Activated effector memory CD4-positive, alpha-beta T cell treated with Interleukin-2 at 50 U/mL for 16 hours (primary cell): ENCODE measurements around the gene MPG.

Source experiments
- DNase-seq: peaks from one replicate; pipeline ENCODE4 v3.0.0-alpha.2; 2020

MPG gene

DNA sequence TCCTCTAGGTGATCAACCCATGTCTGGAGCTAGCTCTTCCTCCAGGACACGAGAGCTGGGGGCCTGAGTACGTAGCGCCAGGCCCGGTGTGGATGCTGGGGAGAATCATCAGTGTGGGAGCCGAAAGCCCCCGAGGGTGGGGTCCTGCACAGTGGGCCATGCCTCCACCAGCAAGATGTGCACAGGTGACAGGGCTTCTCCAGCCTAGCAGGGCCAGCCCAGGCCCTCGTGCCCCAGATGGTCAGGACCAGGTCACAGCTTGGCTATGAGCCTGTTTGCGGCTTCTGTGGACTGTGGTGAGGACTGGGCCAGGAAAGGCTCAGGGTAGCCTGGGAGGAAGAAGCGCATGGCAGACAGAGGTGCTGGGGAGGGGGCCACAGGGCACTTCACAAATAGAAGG, 7.8 kb downstream of the MPG start:
- DNase-seq: no peak

DNA sequence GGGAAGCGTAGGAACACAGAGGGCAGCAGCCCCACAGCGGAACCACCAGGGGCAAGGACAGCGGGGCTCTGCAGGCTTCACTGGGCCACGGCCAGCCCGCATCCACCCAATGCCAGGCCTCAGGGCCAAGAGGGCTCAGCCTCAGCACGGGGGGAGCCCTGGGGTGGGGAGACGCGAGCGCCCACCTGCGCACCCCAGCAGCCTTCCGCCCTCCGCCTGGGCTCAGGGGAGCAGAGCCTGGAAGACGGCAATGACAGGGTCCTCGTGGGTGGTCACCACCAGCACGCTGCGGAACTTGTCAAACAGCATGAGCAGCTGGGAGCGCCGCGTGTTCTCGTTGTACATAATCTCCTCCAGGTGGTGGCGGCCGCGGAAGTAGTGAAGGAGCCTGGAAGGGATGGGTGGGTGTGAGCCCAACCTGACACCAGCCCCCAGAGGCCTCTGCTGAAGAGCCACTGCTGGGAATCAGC, 8.5 kb downstream of the MPG start:
- DNase-seq: no peak

DNA sequence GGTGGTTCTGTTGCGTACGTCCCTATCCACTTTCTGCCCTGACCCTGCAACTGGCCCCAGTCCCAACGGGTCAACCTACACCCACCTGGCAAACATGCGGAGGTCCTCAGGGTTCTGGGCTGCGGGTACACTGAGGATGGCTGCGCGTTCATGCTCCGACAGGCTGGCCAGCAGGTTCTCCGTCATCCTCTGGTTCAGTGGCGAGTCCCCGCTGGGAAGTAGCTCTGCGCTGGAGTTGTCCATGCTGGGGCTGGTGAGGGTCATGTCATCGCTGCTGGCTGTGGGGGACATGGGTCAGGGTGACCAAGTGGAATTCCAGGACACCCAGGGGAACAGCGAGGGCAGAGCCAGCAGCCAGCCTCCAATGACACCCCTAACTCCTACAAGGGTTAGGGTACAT, 10.6 kb downstream of the MPG start:
- DNase-seq: no peak

DNA sequence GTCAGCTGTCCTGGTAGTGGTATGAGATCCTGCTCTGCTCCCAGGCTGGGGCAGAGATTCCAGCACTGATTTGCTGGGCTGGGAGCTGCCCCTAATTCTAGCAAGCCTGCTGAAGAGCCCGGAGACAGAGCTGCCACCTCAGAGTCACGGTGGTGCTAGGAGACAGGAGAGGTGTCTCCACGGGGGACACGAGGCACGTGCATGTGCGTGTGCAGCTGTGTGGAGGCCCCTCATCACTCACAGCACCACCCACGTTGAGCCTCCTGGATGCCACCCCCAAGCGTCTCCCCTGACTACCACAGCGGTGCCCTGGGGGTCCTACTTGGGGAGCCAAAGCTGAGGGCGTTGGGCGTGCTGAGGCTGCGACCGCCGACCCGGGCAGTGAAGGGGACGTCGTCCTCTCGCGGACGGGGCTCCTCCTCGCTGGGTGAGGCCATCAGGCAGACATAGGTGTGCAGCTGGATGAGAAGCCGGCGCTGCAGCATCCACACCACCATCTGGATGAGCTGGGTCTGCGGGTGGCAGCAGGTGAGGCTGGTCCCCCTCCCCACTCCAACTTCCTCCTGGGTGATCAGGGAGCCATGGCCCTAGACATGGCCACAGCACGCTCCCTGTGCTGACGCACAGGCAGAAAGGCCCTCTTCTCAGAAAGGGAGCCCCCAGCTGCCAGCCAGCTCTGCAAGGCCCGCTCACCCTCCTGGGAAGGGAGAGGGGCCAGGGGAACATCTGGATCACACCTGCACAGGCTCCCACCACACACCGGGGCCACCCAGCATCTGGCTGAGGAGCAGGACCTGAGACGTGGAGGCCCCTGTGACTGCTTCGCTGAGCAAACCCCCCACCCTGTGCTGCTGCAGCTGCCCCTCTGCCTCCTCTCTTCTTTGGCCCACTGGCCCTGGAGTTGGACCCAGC, 11.6 kb downstream of the MPG start:
- no peak for DNase-seq

DNA sequence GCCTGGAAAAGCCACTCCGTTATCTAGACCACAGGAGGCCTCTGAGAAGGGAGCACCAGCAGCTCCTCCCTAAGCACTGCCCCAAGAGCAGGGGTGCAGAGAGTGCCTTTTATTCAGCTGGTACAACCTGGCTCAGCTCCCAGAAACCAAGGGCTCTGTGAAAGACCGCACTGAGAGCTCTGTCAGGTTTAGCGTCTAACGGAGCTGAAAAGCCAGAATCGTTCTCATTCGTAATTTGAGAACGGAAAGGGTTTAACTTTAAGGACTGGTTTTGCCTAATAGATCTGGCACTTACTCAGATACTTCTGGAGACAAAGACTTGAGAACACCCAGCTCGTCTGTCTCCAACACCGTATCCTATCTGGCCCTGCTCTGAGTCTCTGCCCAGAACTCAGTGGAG, 13.5 kb downstream of the MPG start:
- no peak for DNase-seq

DNA sequence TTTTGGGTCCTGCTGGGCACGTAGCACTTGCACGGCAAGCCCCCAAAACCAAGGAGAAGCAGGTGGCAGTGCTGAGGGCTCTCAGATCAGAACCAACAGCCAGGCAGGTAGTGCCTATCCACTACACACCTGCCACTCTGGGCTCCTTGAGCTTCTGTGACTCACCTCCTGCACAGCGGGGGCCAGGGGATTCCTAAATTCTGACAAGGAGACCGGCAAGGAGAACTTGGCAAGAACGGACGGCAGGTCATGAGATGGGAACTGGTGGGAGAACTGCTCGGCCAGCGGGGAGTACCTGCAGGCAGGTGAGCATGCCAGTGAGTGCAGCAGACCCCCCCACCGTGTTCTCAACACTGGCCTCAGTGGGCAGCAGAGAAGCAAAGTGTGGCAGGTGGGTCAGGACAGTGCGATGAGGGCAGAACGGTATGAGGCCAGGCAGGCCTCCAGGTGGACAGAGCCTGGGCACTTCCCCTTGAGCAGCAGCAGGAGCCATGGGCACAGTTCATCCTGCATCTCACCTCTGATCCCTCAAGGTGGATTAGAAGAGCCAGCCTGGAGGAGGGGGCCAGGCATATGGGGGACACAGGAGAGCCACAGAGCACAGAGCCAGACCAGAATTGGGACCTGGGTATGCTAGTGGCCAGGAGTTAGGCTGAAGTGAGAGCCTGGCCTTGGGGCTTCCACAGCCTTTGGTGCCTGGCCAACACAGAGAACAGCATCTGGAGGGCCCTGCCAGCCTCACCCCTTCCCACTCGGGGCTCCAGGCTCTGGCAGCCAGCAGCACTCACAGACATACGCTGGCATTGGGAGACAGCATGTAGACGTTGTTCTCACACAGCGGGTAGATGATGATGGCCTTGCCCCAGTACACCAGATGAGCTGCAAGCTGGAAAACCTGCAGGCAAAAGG, 14.7 kb downstream of the MPG start:
- DNase-seq: no peak

DNA sequence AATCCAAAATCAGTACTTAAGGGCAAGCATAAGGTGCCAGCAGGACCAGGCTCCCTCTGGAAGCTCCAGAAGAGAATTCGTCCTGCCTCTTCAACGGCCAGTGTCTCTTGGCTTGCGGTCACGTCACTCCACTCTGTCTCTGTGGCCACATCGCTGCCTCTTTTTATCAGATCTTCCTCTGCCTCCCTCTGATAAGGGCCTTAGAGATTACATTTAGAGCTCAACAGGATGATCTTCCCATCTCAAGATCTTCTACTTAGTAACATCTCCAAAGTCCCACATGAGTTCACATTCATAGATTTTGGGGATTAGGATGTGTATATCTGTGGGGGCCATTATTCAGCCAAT, 16.9 kb downstream of the MPG start:
- no peak for DNase-seq

DNA sequence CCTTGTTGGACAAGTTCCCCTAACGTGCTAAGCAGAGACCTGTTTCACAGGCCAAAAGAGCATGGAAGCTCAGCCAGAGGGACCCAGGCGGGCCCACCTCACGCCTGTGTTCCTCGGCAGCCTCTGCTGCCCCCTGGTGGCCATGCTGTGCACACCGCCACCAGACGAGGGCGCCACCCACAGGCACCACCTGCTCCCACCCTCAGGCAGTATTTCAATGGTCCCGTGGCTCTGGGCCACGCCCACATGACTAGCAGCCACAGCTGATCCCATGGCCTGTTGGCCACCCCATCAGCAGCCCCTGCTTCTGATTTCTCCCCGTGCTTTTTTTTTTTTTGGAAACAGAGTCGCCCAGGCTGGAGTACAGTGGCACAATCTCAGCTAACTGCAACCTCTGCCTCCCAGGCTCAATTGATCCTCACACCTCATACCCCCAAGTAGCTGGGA, 18.9 kb downstream of the MPG start:
- peak; percentile 84 for DNase-seq

DNA sequence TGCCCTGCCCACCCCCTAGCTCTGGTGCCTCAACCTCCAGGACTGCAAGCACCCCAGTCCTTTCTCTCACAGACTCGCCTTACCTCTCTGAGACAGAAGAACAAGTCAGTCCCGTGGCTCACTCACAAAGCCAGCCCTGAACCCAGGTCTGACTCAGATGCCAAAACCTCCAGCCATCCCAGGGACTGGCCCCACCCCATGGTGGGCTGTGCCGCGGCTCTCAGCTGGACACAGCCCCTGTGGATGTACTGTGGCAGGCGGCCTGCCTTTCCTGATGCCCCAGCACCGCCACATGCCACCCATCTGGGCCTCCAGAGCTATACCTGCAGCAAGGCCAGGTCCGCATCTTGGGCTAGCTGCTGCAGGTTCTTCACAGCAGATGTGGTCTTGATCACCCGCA, 19.8 kb downstream of the MPG start:
- DNase-seq: no peak

DNA sequence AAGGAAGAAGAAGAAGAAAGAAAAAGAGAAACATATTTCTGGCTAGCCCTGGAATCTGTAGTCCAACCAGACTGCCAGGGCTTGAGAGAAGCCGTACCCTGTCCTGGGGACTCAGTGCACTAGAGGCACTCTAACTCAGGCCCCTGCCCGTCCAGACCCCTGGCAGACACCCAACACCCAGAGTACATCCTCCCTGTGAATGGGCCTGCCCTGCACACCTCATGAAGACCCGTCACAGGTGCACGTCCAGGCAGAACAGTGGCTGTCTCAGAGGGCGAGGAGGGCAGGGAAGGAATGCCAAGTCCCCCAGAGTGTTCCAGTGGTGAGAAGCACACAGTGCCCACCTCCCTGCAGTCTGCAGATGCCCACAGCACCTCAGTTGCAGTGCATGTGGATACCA, 23.0 kb downstream of the MPG start:
- no peak for DNase-seq

DNA sequence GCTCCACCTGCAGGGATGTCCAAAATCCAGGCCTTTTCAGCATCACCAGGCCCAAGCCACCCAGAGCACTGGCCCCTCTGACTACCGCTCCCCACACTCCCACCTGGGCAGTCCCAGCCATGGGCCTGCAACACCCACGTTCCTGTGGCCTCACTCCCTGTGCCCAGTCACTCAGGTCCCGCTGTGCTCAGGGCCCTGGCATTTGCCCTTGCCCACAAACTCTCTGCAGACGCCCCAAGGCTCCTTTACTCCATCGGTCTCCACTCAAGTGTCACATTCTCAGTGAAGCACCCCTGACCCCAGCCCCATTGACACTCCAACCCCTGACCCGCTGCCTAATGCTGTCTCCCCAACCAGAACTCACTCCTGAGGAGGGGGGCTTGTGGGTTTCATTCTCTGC, 23.6 kb downstream of the MPG start:
- no peak for DNase-seq

DNA sequence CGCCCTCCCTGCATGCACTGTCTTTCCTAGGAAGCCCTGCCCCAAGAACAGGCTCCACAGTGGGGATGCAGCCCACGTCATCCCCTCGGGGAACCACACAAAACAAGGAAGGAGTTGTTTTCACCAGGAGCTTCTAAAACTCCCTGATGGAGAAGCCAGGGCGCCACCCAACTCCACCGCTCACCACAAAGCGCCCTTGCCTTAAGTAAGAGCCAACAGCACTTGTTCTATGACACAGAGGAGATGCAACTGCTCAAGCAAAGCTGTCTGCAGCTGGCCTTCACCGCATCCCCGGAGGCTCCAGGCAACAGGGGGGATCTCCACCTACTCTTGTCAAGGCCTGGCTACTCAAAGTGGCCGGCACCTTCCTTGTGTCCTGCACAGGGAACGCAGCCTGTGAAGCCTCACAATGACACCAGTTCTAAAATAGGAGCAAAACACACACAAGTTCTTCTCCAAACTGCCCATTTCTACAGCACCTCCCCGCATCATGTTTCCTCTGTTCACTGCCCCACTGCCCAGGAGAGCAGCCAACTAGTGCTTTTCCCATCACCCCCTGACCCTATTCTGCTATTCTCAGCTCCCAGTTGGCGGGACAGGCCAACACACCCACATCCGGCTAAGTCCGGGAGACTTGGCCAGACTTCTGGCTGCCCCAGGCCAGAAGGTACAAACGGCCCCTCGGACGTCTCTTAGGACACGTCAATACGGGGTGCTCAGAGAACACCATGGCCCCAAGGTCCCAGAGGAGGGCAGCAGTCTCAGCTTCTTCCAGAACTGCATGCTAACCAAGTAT, 24.2 kb downstream of the MPG start:
- no peak for DNase-seq

DNA sequence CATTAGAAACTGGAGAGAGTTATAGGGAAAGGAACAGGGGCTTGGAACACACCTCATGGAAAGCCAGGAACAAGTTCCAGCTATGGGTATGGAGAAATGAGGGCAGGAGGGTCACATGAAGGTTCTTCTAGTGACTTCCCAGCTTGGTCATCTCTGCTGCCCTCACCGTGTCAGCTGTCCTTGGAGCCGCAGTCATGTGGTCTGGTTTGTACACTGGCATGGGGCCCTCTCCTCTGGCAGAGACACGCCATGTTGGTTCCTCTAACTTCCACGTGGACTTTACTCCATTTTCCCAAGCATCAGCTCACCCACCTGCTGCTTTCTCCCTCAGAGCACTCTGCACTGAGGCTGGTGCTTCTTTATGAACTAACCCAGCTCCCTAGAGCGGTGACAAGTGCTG, 26.3 kb downstream of the MPG start:
- no peak for DNase-seq

DNA sequence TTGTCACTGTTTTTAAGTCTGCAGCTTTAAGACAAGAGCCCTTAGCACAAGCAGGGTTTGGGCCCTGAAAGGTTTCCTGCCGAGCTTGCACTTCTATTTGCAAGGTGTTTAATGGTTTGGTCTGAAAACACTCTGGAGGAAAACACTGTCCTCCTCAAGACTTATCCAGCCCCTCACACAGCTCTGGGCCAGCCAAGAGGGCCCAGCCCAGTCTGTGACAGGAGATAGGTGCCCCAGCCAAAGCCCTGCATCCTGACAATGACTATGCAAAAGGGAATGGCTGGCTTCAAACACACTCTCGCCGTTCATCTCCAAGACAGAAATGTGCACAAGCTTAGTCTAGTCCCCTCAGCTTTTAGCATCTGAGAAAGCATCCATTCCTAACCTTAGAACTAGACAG, 26.9 kb downstream of the MPG start:
- no peak for DNase-seq

DNA sequence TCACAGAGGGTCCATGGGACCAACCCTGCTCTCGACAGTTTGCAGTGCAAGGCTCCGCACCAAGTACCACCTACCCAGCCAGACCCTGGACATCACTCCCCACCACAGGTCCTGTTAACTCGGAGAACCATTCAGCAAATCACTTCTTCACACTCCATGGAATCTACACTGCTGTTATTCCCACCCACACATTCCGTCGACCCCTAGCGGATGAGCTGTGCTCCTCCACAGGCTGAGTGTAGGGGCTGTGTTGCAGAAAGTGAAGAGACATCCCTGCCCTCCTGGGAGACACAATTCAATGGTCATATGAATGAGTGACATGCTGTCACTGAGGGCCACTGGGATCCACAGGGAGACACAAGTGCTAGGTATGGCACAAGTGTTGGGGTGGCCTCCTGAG, 27.5 kb downstream of the MPG start:
- DNase-seq: no peak

DNA sequence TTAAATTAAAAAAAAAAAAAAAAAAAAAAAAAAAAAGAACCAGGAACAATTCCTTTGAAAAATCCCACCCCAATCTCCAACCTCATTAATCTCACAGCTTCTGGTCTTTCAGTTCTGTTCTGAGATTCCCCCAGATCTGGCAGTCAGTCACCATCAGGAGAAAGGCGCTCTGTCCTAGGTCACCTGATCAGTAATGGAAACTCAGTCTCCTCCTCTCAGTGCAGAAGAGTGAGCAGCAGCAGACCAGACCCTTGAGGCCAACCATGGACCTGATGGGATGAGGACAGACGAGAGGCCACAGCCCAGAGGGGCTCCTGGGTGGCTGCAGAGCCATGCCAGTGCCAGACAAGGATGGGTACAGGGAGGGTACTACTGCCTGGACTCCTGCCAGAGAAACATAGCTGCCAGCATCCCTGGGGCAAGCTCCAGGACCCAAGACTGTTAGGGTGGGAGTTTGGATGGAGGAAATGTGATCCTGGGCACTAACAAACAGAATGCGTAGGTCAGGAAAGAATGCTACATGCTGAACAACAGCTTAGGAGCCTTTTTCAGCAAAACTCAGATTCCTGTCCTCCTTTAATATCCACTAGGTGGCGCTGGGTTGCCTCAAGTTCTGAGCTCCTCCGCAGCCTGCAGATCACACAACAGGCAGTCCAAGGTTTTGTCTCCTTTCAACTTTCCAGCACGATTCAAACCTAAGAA, 28.7 kb downstream of the MPG start:
- peak; percentile 21 for DNase-seq

DNA sequence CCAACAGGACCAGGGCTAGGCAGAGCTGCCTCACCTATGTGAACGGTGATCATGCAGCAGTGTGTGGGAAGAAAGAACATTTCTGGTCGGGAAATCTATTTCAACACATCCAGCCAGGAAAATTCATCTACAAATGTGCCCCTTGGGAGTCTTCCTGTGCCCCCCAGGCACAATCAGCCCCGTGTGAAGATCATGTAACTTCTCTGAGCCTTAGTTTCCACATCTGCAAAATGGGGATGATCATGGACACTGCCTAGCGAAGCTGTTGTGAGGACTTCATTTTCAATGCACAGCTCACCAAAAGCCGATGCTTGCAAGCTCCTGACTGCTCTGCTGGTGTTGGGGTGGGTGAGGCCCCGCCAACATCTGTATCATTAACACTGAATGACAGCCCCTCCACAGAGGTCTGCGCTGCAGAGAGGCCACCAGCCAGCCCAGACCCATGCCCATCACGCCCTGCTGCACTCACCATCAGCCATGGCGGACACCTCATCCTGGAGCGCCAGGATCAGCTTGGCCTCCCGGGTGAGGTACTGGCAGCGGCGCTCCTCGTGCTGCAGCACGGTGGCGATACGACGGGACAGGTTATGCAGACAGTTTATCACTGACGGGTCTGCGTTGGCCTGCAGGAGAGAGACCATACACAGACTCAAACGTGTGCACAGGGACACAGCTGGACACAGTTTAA, 34.3 kb downstream of the MPG start:
- DNase-seq: no peak

DNA sequence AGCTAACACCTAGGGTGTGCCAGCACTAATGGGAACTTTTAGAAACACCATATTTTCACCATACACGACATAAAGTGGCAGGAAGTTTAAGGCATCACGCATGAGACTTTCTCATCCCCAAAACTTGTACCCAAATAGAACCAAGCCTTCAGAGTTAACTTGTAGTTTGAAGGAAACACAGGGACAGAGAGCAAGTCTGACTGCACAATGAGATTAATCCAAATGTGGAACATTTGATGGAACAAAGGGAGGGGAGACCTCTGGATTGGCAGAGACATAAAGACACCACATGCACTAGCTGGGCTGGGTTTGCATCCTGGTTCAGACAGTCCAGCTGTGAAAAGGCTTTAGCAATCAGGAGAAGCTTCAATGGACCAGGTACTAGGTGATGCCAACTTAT, 36.3 kb downstream of the MPG start:
- DNase-seq: no peak

DNA sequence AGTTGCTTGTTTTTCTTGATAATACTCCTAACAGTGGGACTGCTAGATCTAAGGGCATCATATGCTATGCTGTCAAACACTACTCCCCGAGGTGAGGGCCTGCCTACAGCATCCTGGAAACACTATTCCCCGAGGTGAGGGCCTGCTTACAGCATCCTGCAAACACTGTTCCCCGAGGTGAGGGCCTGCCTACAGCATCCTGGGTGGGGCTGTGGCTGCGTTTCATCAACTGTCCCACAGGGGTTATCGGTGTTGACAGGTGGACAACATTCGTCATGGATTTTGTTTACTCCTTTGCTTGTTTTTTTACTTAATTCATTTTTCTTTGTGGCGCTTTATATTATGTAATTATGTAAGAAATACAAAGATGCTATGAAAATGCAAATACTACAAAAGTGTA, 38.0 kb downstream of the MPG start:
- DNase-seq: no peak

DNA sequence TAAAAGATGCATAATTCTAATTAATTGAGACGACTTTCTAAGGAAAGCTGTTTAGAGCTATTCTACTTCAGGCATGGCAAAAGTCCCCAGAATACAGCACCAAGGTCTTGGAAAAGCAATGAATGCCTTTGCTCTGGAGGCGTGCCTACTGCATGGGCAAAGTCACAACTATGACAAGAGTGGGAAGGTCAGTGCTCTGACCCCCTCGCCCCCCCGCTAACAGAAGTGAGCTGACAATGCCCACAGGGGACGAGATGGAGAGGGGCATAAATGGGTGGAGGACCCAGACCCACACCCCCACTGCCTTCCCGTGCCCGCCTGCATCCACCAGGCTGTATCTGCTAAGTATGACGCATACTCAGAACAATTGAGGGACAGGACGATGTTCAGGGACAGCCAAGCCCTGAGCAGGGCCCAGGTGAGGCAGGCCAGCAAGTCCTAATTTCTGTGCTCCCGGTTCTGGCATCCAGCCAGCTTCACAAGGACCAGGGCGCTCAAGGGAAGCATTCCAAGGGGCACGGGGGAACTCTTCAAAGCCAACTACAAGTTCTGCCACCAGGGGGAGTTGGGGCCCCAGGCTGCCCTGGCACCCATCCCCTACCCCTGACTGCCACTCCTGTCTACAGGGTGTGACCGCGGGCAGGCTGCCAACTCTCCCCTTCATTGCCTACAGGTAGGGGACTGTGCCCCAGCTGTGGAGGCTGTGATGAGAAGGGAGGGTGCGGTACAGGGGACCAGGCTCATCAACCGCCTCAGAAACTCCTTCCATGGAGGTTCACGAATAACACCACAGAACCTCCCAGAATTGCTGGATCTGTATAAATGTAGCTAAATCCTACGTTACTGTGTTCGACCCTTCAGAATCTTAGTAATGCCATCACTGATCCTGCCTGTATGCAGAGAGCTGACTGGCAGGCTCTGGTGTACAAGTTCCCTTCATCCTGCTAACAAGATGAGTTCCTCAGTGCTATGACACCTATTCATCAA, 39.6 kb downstream of the MPG start:
- peak; percentile 43 for DNase-seq

DNA sequence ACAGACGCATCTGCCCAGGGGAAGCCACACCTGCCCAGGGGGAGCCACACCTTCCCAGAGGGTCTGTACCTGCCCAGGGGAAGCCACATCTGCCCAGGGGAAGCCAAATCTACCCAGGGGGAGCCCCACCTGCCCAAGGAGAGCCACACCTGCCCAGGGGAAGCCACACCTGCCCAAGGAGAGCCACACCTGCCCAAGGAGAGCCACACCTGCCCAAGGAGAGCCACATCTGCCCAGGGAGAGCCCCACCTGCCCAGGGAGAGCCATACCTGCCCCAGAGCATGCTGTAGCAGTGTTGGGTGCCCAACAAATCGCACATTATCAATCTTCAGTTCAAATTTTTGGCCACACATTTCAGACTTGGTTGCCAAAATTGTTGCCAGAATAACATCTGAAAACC, 40.8 kb downstream of the MPG start:
- DNase-seq: no peak
